Inferior parietal cortex (tissue), 1 donor: ENCODE results near the gene ANKRD42.

Source experiments
- DNase-seq: peaks from one replicate; pipeline ENCODE4 v3.0.0-alpha.2; 2016; ENCODE audit errors: extremely low spot score

Gene ANKRD42

DNA sequence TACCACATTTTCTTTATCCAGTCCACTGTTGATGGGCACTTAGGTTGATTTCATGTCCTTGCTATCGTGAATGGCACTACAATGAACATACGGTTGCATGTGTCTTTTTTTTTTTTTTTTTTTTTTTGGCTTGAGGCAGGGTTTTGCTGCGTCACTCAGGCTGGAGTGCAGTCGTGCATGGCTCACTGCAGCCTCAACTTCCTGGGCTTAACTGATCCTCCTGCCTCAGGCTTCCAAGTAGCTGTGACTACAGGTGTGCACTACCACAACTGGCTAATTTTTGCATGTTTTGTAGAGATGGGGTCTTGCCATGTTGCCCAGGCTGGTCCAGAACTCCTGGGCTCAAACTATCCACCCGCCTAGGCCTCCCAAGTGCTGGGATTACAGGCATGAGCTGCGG lies 94.1 kb downstream of the ANKRD42 start:
- DNase-seq, result no peak

DNA sequence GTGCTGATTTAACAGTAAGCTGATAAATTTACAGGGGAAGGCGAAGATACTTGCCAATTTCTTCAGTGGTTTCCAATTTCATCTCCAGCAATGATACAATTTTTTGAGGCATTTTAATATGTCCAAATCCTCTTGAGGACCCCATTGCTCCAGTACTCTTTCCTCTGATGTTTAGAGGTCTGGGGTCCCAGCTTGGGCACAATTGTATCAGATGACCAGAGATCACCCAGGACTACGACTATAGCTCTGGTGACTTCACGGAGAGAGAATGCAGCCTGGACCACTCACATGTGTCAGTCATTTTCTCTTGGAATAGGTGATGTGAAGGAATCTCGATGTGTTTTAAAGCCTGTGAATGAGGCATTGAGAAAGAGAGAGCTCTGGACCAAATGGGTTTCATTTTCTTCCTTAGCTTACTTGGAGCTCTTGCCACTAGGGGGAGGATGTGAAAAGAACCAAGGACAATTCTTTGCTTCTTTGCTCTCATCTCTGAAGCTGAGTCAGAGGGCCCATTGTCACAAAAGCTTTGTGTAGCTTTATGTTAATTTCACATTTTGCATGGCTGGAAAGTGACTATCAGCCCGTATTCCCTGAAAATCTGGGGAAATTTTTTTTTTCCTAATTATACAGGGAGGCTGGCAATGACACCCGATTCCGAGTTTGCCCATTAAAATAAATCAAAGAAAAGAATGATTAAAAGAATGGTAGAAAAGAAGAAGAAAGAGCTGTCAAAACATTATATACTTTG lies 99.4 kb downstream of the ANKRD42 start:
- peak; percentile 91 for DNase-seq

DNA sequence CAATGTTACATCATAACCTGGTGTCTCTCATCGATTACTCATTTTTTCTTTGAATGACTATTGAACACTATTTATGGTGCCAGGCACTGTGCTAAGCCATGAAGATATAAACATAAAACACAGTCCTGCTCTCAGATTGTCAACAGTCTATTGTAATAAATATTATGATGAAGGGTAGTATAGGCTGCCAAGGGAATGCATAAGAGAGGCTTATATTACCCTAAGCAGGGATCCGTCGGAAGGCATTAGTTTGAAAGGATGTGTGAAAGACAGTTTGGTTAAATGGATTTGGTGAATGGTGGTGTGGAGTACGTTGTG lies 99.9 kb downstream of the ANKRD42 start:
- DNase-seq, result no peak

- no peak for DNase-seq
Measured at GRCh38 chr11:83294208-83294607, 100.7 kb downstream of the ANKRD42 start.
